Colonic mucosa (tissue), 4 donors: Measurements from ENCODE around the gene HTT-AS. TPM values are rescaled to one million over a fixed set of nuclear protein-coding genes. Genes with fewer than 3 reads are reported as not detected.

Experiments
- DNase-seq: peaks from one replicate; pipeline ENCODE4 v3.0.0-alpha.2; 2020
- H3K27ac ChIP-seq: fragments of 200-600 bp; one replicate; pipeline ENCODE4 v1.8.0; 2021
- H3K27me3 ChIP-seq: fragments of 200-600 bp; one replicate; pipeline ENCODE4 v1.8.0; 2021
- H3K36me3 ChIP-seq: fragments of 200-600 bp; one replicate; pipeline ENCODE4 v1.8.0; 2021
- H3K4me1 ChIP-seq: fragments of 200-600 bp; one replicate; pipeline ENCODE4 v1.8.0; 2021; ENCODE audit warnings: mild to moderate bottlenecking
- H3K4me3 ChIP-seq: fragments of 200-600 bp; one replicate; pipeline ENCODE4 v1.8.0; 2021
- H3K9ac ChIP-seq, 2 donors: one replicate each; pipeline ENCODE4 v1.7.0; 2013; ENCODE audit warnings: control low read depth in 2 of 2, low read depth in 2 of 2, low read length in 2 of 2
- H3K9me3 ChIP-seq: fragments of 200-600 bp; one replicate; pipeline ENCODE4 v1.8.0; 2021
- CTCF ChIP-seq: fragments of 200-600 bp; IDR thresholded peaks from one replicate; pipeline ENCODE4 v1.8.0; 2022; ENCODE audit warnings: antibody characterized with exemption, mild to moderate bottlenecking
- intact Hi-C: fragments of 100-400 bp; cut with DNase I; formaldehyde crosslinking; loops from one replicate; pipeline ENCODE4 v1.14.1; 2022
- total RNA-seq, 2 donors: library from RNA; stranded (reverse); fragmentation: NEBNext Ultra II Directional in 1 of 2; extraction: Animal tissue kit (Norgen Biotek cat#: 25700) in 1 of 2; gene quantifications; one replicate each; pipeline ENCODE4 v1.2.1, GENCODE V29; 2021
- donor health status: healthy.
- donor health status: DM: no; HTN: no; CAD: no.
- donor health status: DM: no; HTN: no; CAD: no.

Gene HTT-AS
- total RNA-seq, 2 donors from 2014 or later, result not detected

- no peak overlapping the region for H3K9ac ChIP-seq
- no peak overlapping the region for H3K4me3 ChIP-seq
- no peaks in the 10 kb centered on the region for H3K27me3 ChIP-seq
- no peak for TF ChIP-seq CTCF
- H3K36me3 ChIP-seq, result no peaks in the 10 kb centered on the region
- no peaks in the 10 kb centered on the region for H3K9me3 ChIP-seq
- no peaks in the 10 kb centered on the region for H3K4me1 ChIP-seq
- DNase-seq, result no peak
- intact Hi-C loops, result no loop called here
- no peak overlapping the region for H3K27ac ChIP-seq
Observed at GRCh38 chr4:3030566-3031356, 43.6 kb downstream of the HTT-AS start.

GRCh38 chr4:3029464-3029863, 44.9 kb downstream of the HTT-AS start:
- no peak overlapping the region for H3K4me3 ChIP-seq
- intact Hi-C loops, result no loop called here
- H3K4me1 ChIP-seq, result no peaks in the 10 kb centered on the region
- H3K9me3 ChIP-seq, result no peaks in the 10 kb centered on the region
- no peaks in the 10 kb centered on the region for H3K27me3 ChIP-seq
- H3K36me3 ChIP-seq, result no peaks in the 10 kb centered on the region
- no peak overlapping the region for H3K9ac ChIP-seq
- no peak for DNase-seq
- no peak for TF ChIP-seq CTCF
- H3K27ac ChIP-seq, result no peak overlapping the region

DNA sequence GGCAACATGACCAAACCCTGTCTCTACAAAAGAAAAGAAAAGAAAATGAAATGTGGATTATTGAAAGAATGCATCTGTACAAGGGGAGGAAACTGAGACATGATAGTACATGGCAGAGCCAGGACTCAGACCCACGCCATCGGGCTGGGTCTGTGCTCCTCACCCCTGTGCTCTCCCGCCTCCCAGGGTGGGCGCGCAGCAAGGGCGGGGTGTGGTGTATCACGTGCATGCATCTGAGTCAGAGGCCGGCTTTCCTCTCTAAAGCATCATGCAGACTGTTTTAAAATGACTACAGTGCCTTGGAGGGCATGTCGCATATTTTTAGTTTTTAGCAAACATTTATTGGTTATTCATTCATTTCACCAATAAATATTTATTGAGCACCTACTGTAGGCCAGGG, 47.8 kb downstream of the HTT-AS start:
- intact Hi-C loops, result no loop called here
- H3K27me3 ChIP-seq, result no peaks in the 10 kb centered on the region
- H3K9ac ChIP-seq, result no peak overlapping the region
- no peaks in the 10 kb centered on the region for H3K4me1 ChIP-seq
- no peak for TF ChIP-seq CTCF
- DNase-seq, result no peak
- no peak overlapping the region for H3K27ac ChIP-seq
- H3K4me3 ChIP-seq, result no peak overlapping the region
- no peaks in the 10 kb centered on the region for H3K9me3 ChIP-seq
- H3K36me3 ChIP-seq, result no peaks in the 10 kb centered on the region

GRCh38 chr4:3025881-3026280, 48.5 kb downstream of the HTT-AS start:
- H3K9me3 ChIP-seq, result no peaks in the 10 kb centered on the region
- no peak overlapping the region for H3K9ac ChIP-seq
- no peaks in the 10 kb centered on the region for H3K36me3 ChIP-seq
- no peaks in the 10 kb centered on the region for H3K27me3 ChIP-seq
- intact Hi-C loops, result no loop called here
- DNase-seq, result no peak
- no peaks in the 10 kb centered on the region for H3K4me1 ChIP-seq
- no peak overlapping the region for H3K27ac ChIP-seq
- no peak overlapping the region for H3K4me3 ChIP-seq
- TF ChIP-seq CTCF, result no peak

DNA sequence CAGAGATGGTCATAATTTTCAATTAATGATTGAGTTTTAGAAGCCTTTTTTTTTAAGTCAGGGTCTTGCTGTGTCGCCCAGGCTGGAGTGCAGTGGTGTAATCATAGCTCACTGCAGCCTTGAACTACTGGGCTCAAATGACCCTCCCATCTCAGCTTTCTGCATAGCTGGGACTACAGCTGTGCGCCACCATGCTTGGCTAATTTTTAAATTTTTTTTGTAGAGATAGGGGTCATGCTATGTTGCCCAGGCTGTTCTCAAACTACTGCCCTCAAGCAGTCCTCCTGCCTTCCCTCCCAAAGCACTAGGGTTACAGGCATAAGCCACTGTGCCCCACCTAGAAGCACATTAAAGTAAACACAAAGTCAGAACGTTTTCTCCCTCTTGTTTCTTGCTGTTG, 51.7 kb downstream of the HTT-AS start:
- no peak overlapping the region for H3K9ac ChIP-seq
- no peaks in the 10 kb centered on the region for H3K4me1 ChIP-seq
- TF ChIP-seq CTCF, result no peak
- intact Hi-C loops, result no loop called here
- H3K9me3 ChIP-seq, result no peaks in the 10 kb centered on the region
- H3K36me3 ChIP-seq, result no peaks in the 10 kb centered on the region
- no peak overlapping the region for H3K27ac ChIP-seq
- H3K27me3 ChIP-seq, result no peaks in the 10 kb centered on the region
- H3K4me3 ChIP-seq, result no peak overlapping the region
- DNase-seq, result no peak
